HG03571 (cell line): ENCODE results near the gene COG7.
"Not testable (repeated sequence)": the region's sequence is repeated elsewhere in the genome, so short reads cannot be mapped to it uniquely, and the experiment has no call there.

ENCODE experiments used
- ATAC-seq: cut with Tn5 transposase; IDR thresholded peaks from one replicate; pipeline ENCODE4 v1.9.1; 2021; ENCODE audit not compliant: unreplicated experiment

Gene COG7

GRCh38 chr16:23388786-23389185 lies 64.2 kb downstream of the COG7 start:
- ATAC-seq, result no peak

GRCh38 chr16:23387666-23388065 lies 65.3 kb downstream of the COG7 start:
- no peak for ATAC-seq

GRCh38 chr16:23385441-23385840 lies 67.5 kb downstream of the COG7 start:
- ATAC-seq, result no peak

GRCh38 chr16:23384878-23385277 lies 68.1 kb downstream of the COG7 start:
- ATAC-seq, result no peak

GRCh38 chr16:23383881-23384280 lies 69.1 kb downstream of the COG7 start:
- no peak for ATAC-seq

GRCh38 chr16:23382279-23382678 lies 70.7 kb downstream of the COG7 start:
- no peak for ATAC-seq

GRCh38 chr16:23381702-23382101 lies 71.3 kb downstream of the COG7 start:
- ATAC-seq, result not testable (repeated sequence)

- ATAC-seq, result no peak
Observed at GRCh38 chr16:23380501-23380951, 72.5 kb downstream of the COG7 start.

GRCh38 chr16:23379707-23380106 lies 73.3 kb downstream of the COG7 start:
- ATAC-seq, result no peak

- no peak for ATAC-seq
Observed at GRCh38 chr16:23378921-23379320, 74.1 kb downstream of the COG7 start.

- no peak for ATAC-seq
Observed at GRCh38 chr16:23378256-23378655, 74.7 kb downstream of the COG7 start.

GRCh38 chr16:23377071-23377931 lies 75.7 kb downstream of the COG7 start:
- ATAC-seq, result no peak

- no peak for ATAC-seq
Observed at GRCh38 chr16:23375643-23376042, 77.3 kb downstream of the COG7 start.

- no peak for ATAC-seq
Observed at GRCh38 chr16:23374721-23375510, 78.1 kb downstream of the COG7 start.

- no peak for ATAC-seq
Observed at GRCh38 chr16:23373436-23374219, 79.4 kb downstream of the COG7 start.

- no peak for ATAC-seq
Observed at GRCh38 chr16:23371368-23371767, 81.6 kb downstream of the COG7 start.

- ATAC-seq, result no peak
Observed at GRCh38 chr16:23369416-23369815, 83.6 kb downstream of the COG7 start.

- no peak for ATAC-seq
Observed at GRCh38 chr16:23368469-23368868, 84.5 kb downstream of the COG7 start.

GRCh38 chr16:23367988-23368387 lies 85.0 kb downstream of the COG7 start:
- ATAC-seq, result no peak

- ATAC-seq, result no peak
Observed at GRCh38 chr16:23367564-23367963, 85.4 kb downstream of the COG7 start.

GRCh38 chr16:23366341-23366740 lies 86.6 kb downstream of the COG7 start:
- ATAC-seq, result not testable (repeated sequence)
